Uterus (tissue), 2 donors: ENCODE results near the gene CELF6.

Experiments
- CTCF ChIP-seq, 4 experiments: fragments of 200-600 bp in 2 of 4; fragments of 450-650 bp in 2 of 4; sonication (generic) in 2 of 4; IDR thresholded peaks; one replicate each; pipeline ENCODE4 v1.5.1; 2016 to 2019; ENCODE audit warnings: antibody characterized with exemption in 4 of 4, mild to moderate bottlenecking in 2 of 4, moderate library complexity in 1 of 4
- POLR2A ChIP-seq, 2 donors: fragments of 450-650 bp; IDR thresholded peaks; one replicate each; pipeline ENCODE4 v1.6.1; 2016; ENCODE audit warnings: antibody characterized with exemption in 2 of 2, mild to moderate bottlenecking in 1 of 2, moderate library complexity in 1 of 2

- no peak for TF ChIP-seq CTCF (IDR thresholded peaks at IDR 0.05)
- no peak for TF ChIP-seq POLR2A (IDR thresholded peaks at IDR 0.05)
Observed at GRCh38 chr15:72315706-72316370, 4.1 kb downstream of the CELF6 start.
